ENCODE results near the gene HSBP1. TPM values are rescaled to one million over a fixed set of nuclear protein-coding genes. Genes with fewer than 3 reads are reported as not detected.

HSBP1 gene
- total RNA-seq: 22.0 and 22.1 TPM in 2 replicates

DNA sequence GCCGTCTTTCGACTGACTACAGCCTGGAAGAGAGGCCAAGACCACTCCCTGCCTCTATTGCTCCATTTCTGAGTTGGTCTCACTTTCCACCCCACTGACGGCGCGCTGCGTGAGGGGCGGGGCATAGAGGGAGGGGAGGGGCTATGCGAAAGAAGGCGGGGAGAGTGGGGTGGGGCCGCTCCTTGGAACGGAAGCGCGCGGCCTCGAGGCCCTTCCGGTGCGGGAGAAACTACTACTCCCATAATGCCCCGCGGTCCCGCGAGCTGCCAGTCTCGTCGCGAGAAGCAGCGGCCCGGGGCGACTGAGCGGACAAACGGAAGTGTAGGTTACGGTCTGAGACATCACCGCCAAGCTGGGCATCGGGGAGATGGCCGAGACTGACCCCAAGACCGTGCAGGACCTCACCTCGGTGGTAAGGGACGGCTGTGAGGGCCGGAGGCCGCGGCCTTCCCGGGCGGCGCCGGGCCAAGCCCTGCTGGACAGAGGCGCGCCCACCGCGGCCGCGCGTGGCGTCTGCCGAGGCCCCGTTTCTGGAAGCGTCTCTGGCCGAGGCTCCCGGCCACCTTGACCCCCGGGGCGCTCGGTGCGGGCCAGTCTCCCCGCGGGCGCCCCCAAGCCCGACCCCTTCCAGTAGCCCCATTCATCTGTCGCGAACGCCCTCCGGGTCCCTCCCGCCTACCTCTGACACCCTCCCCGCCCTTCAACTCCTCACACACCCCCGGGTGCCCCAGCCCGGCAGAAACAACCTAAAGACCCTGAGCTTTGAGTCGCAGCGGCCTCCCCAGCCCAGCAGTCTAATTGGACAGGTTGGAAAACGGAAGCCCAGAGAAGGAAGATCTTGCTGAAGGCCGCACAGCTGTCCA, at the start of gene HSBP1:
TSS of gene HSBP1 (plus strand) at position 269 of the 863 bp plus-strand sequence. CDS start at position 368, 99 bp downstream.
- Histone ChIP-seq H3K4me3 (ENCODE audit: low read depth, low read length) (peak within 1 kb of the TSS; percentile 77), H3K36me3 (ENCODE audit: control insufficient read depth, insufficient read depth, low read length) (peaks cover 3% of the 10 kb centered on the region), H3K27me3 (ENCODE audit: control insufficient read depth, insufficient read depth, low read length) (no peaks in the 10 kb centered on the region)
- TF ChIP-seq CTCF (IDR thresholded peaks at IDR 0.05; ENCODE audit: insufficient read depth, low read length, poor library complexity, severe bottlenecking): no peak
- DNase-seq (ENCODE audit: low read depth): peak; percentile 53

DNA sequence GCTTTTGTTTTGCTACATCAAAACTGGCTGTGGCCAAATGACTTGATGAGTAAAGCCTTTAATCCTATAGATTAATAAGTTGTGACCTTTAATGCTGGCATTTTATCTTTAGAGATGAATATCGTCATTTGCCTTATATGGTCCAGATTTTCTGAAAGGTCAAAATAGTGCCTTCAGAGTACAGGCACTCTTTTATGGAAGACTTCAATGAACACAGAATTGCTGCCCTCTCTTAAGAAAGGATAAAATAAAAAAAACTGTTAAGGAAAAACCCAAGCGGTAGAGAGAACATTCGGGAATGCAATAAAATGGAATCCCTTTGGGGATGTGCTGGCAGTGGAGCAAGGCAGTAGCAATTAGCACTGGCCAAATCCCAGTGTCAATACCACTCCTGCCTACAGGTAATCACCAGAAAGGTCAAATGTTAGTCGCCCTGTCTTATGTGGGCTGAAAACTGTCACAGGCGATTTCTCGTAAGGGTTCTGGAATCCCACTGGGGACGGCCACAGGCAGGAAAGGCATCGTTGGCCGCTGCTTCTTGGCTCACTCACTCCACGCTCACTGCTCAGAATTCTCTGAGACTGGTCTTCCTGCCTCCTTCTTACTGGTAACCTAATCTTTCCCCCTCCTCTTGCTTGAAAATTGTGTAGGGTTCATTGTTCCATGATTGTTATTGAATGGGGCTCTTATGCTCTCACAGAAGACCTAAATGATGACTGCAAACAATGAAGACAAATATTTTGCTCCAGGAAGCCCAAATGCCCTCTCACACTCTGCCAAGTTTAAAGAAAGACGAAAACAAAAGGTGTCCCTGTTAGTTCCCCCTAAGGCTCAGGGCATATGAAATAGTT, 45.4 kb upstream of the HSBP1 start:
- Histone ChIP-seq H3K36me3 (ENCODE audit: control insufficient read depth, insufficient read depth, low read length) (no peaks in the 10 kb centered on the region), H3K27me3 (ENCODE audit: control insufficient read depth, insufficient read depth, low read length) (no peaks in the 10 kb centered on the region), H3K4me3 (ENCODE audit: low read depth, low read length) (no peak overlapping the region)
- no peak for TF ChIP-seq CTCF (IDR thresholded peaks at IDR 0.05; ENCODE audit: insufficient read depth, low read length, poor library complexity, severe bottlenecking)
- no peak for DNase-seq (ENCODE audit: low read depth)

DNA sequence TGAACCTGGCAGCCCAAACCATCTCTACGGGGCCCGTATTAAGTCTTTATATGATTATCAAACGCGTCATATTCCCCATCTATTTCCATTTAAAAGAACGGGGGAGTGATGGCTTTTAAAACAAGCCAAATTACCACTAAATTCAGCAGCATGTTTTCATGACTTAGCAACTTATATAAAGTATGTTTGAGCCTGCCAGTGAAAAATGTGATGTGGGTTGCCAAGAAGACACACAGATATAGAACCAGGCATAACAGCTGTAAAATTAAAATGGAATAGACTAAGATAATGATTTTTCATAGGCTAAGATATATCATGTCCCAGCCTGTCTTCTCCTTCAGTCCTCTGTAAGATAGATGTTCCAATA, 44.8 kb upstream of the HSBP1 start:
- Histone ChIP-seq H3K4me3 (ENCODE audit: low read depth, low read length) (no peak overlapping the region), H3K36me3 (ENCODE audit: control insufficient read depth, insufficient read depth, low read length) (no peaks in the 10 kb centered on the region), H3K27me3 (ENCODE audit: control insufficient read depth, insufficient read depth, low read length) (no peaks in the 10 kb centered on the region)
- no peak for DNase-seq (ENCODE audit: low read depth)
- no peak for TF ChIP-seq CTCF (IDR thresholded peaks at IDR 0.05; ENCODE audit: insufficient read depth, low read length, poor library complexity, severe bottlenecking)

DNA sequence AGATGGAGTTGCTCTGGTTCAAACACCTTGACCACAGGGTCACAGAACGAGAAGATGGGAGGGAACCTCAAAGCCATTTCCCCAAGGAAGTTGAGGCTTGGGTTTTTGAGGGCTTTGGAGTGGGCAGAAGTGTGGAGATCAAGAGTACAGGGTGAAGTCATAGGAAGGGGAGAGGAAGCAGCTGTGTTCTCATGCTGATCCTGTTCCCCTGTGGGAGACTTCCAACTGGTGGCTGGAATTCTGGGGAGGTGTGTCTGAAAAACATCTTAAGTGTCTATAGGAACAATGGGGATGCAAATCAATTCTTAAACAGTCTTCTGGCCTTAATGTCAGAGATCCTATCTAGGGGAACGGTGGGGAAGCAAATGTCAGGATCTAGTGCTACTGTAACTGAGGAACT, 38.8 kb upstream of the HSBP1 start:
- no peak for DNase-seq (ENCODE audit: low read depth)
- no peak for TF ChIP-seq CTCF (IDR thresholded peaks at IDR 0.05; ENCODE audit: insufficient read depth, low read length, poor library complexity, severe bottlenecking)
- Histone ChIP-seq H3K36me3 (ENCODE audit: control insufficient read depth, insufficient read depth, low read length) (no peaks in the 10 kb centered on the region), H3K4me3 (ENCODE audit: low read depth, low read length) (no peak overlapping the region), H3K27me3 (ENCODE audit: control insufficient read depth, insufficient read depth, low read length) (no peaks in the 10 kb centered on the region)

DNA sequence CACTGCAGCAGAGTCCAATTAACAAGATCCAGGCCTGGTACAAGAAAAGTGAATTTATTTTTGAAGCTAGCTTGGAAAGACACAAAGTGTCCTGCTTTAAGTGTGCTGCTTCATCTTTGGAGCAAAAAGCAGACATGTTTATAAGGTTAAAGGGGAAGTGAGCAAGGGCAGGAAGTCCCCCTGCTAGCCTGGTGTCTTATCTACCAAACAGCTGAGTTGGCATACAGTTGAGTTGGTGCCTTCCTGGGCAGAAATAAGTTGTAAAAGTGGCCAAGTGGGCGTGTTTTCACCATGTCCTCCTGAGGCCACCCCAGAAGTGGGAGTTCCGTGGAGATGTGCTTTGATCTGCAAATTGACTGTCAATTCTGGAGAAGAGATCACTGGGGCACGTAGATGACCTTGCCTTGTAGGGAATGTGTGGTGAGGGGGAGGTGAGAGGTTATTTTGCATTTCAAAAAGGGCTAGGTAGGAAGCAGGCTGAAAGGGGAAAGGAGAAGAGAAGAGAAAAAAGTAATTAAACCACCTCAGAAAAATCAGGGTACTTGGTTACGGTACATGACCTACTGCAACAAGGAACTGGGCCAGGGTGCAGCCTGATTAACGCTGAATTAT, 38.3 kb upstream of the HSBP1 start:
- Histone ChIP-seq H3K27me3 (ENCODE audit: control insufficient read depth, insufficient read depth, low read length) (no peaks in the 10 kb centered on the region), H3K36me3 (ENCODE audit: control insufficient read depth, insufficient read depth, low read length) (no peaks in the 10 kb centered on the region), H3K4me3 (ENCODE audit: low read depth, low read length) (no peak overlapping the region)
- no peak for DNase-seq (ENCODE audit: low read depth)
- no peak for TF ChIP-seq CTCF (IDR thresholded peaks at IDR 0.05; ENCODE audit: insufficient read depth, low read length, poor library complexity, severe bottlenecking)
